Gastroesophageal sphincter (tissue), 4 donors: Measurements from ENCODE around the gene TNFAIP8. TPM values are rescaled to one million over a fixed set of nuclear protein-coding genes. Genes with fewer than 3 reads are reported as not detected.

ENCODE experiments used
- ATAC-seq: fragments of 150-250 bp; one replicate; pipeline ENCODE4 v1.9.1; 2016; ENCODE audit warnings: mild to moderate bottlenecking, moderate library complexity
- H3K27ac ChIP-seq, 4 donors: fragments of 200-600 bp; sonication (generic) in 3 of 4; 1 replicate in 3 of 4; 2 replicates in 1 of 4; pipeline ENCODE4 v1.5.1; 2016 to 2019
- H3K27me3 ChIP-seq: fragments of 200-600 bp; sonication (generic); one replicate; pipeline ENCODE4 v1.5.1; 2019
- H3K36me3 ChIP-seq, 2 donors: fragments of 200-600 bp; sonication (generic); one replicate each; pipeline ENCODE4 v1.5.1; 2019; ENCODE audit warnings: control low read depth in 1 of 2
- H3K4me1 ChIP-seq, 3 donors: fragments of 200-600 bp; sonication (generic); 1 replicate in 2 of 3; 2 replicates in 1 of 3; pipeline ENCODE4 v1.5.1; 2016 to 2019; ENCODE audit warnings: control low read depth in 2 of 3
- H3K4me3 ChIP-seq, 2 donors: fragments of 200-600 bp; sonication (generic); one replicate each; pipeline ENCODE4 v1.5.1; 2019; ENCODE audit warnings: mild to moderate bottlenecking in 1 of 2, moderate library complexity in 1 of 2
- H3K9me3 ChIP-seq, 3 donors: fragments of 200-600 bp; sonication (generic); one replicate each; pipeline ENCODE4 v1.5.1; 2017 to 2019; ENCODE audit warnings: control low read depth in 2 of 3
- EP300 ChIP-seq: sonication (generic); formaldehyde crosslinking; IDR thresholded peaks from one replicate; pipeline ENCODE4 v1.6.1; 2017; ENCODE audit warnings: antibody characterized with exemption, mild to moderate bottlenecking
- POLR2A ChIP-seq, 2 donors: fragments of 450-650 bp; IDR thresholded peaks; one replicate each; pipeline ENCODE4 v1.6.1; 2017; ENCODE audit warnings: antibody characterized with exemption in 2 of 2, mild to moderate bottlenecking in 2 of 2, moderate library complexity in 1 of 2
- POLR2AphosphoS5 ChIP-seq: sonication (generic); formaldehyde crosslinking; IDR thresholded peaks from one replicate; pipeline ENCODE4 v1.6.1; 2017; ENCODE audit warnings: antibody characterized with exemption
- WGBS, 2 donors: methylation state at CpG; one replicate each; pipeline ENCODE4 v1.1.5; 2018; ENCODE audit warnings: low coverage in 1 of 2; 5-methylcytosine and 5-hydroxymethylcytosine counted together
- total RNA-seq, 4 donors: library from RNA; depleted of rRNA; stranded (reverse); fragments of >200 nt; gene quantifications; one replicate each; pipeline ENCODE4 v1.1.0, GENCODE V29; 2016
- TF ChIP-seq, protein P1 (sequence below), 4 experiments: fragments of 200-600 bp in 2 of 4; fragments of 450-650 bp in 2 of 4; sonication (generic) in 1 of 4; IDR thresholded peaks; one replicate each; pipeline ENCODE4 v1.5.1; 2017 to 2019; ENCODE audit warnings: antibody characterized with exemption in 4 of 4, mild to moderate bottlenecking in 2 of 4, moderate library complexity in 2 of 4

Gene TNFAIP8
- total RNA-seq, 4 donors from 2014 or later, result 25.4 to 76.7 (median 31.6) TPM

DNA sequence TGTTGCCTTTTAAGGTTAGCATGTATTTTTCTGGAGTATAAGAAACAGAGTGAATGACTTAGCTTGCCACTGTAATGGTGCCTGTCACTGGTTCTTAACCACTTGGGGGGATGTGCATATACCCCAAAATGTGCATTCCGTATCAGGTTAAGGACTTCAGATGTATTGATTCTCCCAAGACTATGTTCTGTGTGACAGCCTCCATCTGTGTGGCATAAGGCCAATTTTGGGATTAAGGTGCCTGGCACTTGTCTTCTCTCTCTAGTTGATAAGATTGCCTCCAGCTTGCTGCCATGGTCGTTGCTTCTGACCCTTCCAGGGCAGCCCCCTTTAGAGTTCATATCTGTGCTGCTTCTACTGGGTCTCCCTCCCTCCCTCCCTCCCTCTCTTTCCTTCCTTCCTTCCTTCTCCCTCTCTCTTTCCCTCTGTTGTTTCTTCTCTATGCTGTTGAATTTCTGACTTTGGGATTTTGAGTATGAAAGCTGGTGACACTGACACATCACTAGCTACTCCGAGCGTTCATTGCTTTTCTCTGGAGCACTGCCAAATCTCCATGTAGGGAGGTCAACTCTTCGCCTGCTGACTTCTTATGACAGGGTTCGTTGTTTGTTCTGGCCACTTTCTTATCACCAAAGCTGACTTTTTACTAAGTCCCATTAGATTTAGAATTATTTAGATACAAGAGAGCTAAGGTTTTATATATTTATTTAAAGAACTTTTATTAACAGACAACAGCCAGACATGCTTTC is 31.0 kb downstream of the TNFAIP8 start:
- 18 to 32% methylated on average over 5 to 6 of the region's 6 CpGs for WGBS, 2 donors
- H3K27ac ChIP-seq, result peak overlapping the region; percentile 67 to 75 (median 72)
- ATAC-seq, result no peak
- TF ChIP-seq, protein P1, sequence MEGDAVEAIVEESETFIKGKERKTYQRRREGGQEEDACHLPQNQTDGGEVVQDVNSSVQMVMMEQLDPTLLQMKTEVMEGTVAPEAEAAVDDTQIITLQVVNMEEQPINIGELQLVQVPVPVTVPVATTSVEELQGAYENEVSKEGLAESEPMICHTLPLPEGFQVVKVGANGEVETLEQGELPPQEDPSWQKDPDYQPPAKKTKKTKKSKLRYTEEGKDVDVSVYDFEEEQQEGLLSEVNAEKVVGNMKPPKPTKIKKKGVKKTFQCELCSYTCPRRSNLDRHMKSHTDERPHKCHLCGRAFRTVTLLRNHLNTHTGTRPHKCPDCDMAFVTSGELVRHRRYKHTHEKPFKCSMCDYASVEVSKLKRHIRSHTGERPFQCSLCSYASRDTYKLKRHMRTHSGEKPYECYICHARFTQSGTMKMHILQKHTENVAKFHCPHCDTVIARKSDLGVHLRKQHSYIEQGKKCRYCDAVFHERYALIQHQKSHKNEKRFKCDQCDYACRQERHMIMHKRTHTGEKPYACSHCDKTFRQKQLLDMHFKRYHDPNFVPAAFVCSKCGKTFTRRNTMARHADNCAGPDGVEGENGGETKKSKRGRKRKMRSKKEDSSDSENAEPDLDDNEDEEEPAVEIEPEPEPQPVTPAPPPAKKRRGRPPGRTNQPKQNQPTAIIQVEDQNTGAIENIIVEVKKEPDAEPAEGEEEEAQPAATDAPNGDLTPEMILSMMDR (IDR thresholded peaks at IDR 0.05), result no peak
- no peak for TF ChIP-seq EP300
- TF ChIP-seq POLR2A (IDR thresholded peaks at IDR 0.05), result no peak
- H3K9me3 ChIP-seq, result no peaks in the 10 kb centered on the region
- no peak overlapping the region for H3K4me3 ChIP-seq
- H3K36me3 ChIP-seq, result no peaks in the 10 kb centered on the region
- no peaks in the 10 kb centered on the region for H3K27me3 ChIP-seq
- H3K4me1 ChIP-seq, result peaks cover 14 to 70% (median 19%) of the 10 kb centered on the region in 3 donors

DNA sequence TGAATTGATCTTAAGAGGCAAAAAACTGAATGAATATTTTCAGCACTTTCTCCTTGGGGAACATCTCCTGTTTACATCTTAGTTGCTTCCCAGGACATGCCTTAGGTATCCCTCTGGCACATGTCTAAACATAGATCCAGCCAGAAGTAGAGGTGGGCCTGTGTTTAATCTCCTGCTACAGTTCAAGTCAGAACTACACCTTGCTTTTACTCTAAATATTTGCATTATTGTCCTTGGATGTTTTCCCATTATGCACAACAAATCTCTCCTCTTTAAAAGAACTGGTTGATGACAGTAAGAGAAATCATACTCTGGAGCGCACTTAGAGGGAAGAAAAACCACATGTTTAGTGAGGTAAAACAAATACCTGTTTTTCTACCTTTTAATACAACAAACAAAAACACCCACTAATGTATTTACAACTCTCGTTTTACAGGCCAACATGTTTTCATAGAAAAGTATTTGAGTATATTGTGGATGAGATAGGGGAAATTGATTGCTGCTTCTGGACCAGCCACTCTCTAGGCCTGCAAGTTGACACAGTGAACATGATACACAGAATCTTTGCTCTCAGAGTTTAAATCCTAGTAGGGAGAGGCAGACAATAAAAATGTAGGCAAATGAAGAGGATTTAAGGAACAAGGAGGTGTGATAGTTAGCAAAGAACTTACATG is 32.3 kb downstream of the TNFAIP8 start:
- Histone ChIP-seq H3K9me3 (no peaks in the 10 kb centered on the region), H3K36me3 (no peaks in the 10 kb centered on the region), H3K27me3 (no peaks in the 10 kb centered on the region), H3K4me1 (peaks cover 14 to 71% (median 19%) of the 10 kb centered on the region in 3 donors), H3K4me3 (no peak overlapping the region), H3K27ac (peak overlapping the region; percentile 29 to 75 (median 69))
- WGBS, 2 donors, result 50 to 60% methylated on average over 1 to 2 of the region's 2 CpGs
- ATAC-seq, result no peak
- TF ChIP-seq, protein P1 (IDR thresholded peaks at IDR 0.05), result no peak
- TF ChIP-seq POLR2AphosphoS5, result no peak
- TF ChIP-seq POLR2A (IDR thresholded peaks at IDR 0.05), result no peak
- no peak for TF ChIP-seq EP300

DNA sequence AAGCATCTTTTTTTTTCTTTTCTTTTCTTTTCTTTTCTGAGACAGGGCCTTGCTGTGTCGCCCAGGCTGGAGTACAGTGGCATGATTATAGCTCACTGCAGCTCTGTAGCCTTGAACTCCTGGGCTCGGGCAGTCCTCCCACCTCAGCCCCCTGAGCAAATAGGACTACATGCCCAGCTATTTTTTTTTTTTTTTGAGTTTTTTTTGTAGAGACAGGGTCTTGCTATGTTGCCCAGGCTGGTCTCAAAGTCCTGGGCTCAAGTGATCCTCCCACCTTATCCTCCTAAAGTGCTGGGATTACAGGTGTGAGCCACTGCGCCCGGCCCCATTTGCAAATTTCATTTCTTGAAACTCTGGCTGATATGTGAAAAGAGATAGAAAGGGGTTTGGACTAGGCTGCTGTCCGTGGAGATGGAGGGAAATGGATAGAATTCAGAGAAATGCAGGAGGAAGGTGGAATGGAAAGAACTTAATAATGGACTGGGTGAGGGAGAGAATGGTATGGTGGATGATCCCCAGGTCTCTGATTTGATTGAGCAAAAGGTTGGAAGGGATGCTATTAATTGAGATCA is 32.9 kb downstream of the TNFAIP8 start:
- ATAC-seq, result no peak
- TF ChIP-seq POLR2A (IDR thresholded peaks at IDR 0.05), result no peak
- TF ChIP-seq, protein P1 (IDR thresholded peaks at IDR 0.05), result no peak
- no peak for TF ChIP-seq POLR2AphosphoS5
- TF ChIP-seq EP300, result no peak
- Histone ChIP-seq H3K27me3 (no peaks in the 10 kb centered on the region), H3K4me1 (peaks cover 14 to 72% (median 16%) of the 10 kb centered on the region in 3 donors), H3K9me3 (no peaks in the 10 kb centered on the region), H3K36me3 (no peaks in the 10 kb centered on the region), H3K4me3 (no peak overlapping the region), H3K27ac (peak overlapping the region in 3 of 4 donors; percentile 69 to 75 (median 69))
- 94% methylated on average over 3 of the region's 5 CpGs; no CpG with 5 or more reads in 1 of the 2 donors for WGBS, 2 donors

DNA sequence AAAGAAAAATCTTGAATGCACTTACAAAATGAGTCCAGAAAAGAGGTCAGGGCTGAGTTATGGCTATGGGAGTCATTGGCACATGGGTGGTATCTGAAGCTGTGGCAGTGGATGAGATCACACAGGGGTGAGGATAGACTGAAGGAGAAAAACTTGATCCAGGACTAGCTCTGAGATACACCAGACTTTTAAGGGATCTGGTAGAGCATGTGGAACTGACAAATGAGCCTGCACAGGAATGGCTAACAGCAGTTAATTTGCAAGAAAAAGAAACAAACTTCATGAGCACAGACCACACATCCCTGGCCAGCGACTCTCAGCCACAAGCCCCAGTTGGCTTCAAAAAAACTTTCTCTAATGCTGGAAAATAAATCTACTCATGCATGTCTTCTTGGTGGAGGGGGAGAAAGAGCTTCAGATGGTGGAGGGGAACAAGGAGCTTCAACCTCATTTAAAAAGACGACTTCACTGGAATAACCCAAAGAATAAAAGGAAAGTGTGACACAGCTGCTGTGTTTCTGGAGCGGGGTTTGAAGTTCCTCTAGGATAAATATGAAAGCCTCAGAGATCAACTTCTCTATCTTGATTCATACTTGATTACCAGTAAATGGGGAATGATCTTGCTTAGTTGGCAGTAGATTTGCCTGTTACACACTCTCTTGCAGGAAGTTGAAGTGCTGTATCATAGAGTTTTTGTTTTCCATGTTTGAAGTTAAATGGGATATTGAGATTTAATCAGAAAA is 33.6 kb downstream of the TNFAIP8 start:
- TF ChIP-seq EP300, result no peak
- TF ChIP-seq POLR2AphosphoS5, result peak; percentile 68
- H3K27me3 ChIP-seq, result no peaks in the 10 kb centered on the region
- H3K4me3 ChIP-seq, result no peak overlapping the region
- H3K4me1 ChIP-seq, result peaks cover 14 to 72% (median 16%) of the 10 kb centered on the region in 3 donors
- H3K27ac ChIP-seq, result peak overlapping the region; percentile 5 to 75 (median 64)
- H3K9me3 ChIP-seq, result no peaks in the 10 kb centered on the region
- 15 to 32% methylated on average over 2 to 3 of the region's 3 CpGs for WGBS, 2 donors
- ATAC-seq, result peak; percentile 25
- H3K36me3 ChIP-seq, result no peaks in the 10 kb centered on the region

DNA sequence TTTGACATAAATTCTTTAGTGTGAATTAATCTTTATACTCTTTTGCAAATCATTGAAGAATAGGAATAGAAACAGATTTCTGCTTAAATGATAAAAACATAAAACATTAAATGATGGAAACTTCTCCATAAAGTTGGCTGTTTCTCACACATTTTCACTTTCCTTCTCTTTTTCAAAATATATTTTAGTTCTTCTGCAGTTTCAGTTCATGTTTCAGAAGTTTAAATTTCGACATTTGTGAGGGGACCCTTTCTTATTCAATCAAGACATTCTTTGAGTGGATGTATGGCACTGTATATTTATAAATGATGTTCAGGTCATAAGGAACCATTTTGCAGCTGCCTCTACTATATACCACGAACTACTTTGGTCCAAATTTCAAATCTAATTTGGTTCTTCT is 34.6 kb downstream of the TNFAIP8 start:
- Histone ChIP-seq H3K9me3 (no peaks in the 10 kb centered on the region), H3K4me3 (no peak overlapping the region), H3K27ac (peak overlapping the region in 1 of 4 donors; percentile 75), H3K4me1 (peaks cover 14 to 65% (median 16%) of the 10 kb centered on the region in 3 donors), H3K27me3 (no peaks in the 10 kb centered on the region), H3K36me3 (no peaks in the 10 kb centered on the region)
- TF ChIP-seq, protein P1 (IDR thresholded peaks at IDR 0.05), result no peak
- TF ChIP-seq POLR2A (IDR thresholded peaks at IDR 0.05) (no peak), EP300 (no peak), POLR2AphosphoS5 (no peak)
- 81 to 82% methylated on average over 2 of the region's 2 CpGs for WGBS, 2 donors
- no peak for ATAC-seq
